Measurements from ENCODE around the gene CCDC127. TPM values are rescaled to one million over a fixed set of nuclear protein-coding genes. Genes with fewer than 3 reads are reported as not detected.

CCDC127 gene
- total and polyA plus RNA-seq, 2 of the 13 experiments (the other 11 are each of a cell fraction or from before 2014, with no cell fraction given) = 2.9 to 4.3 TPM

DNA sequence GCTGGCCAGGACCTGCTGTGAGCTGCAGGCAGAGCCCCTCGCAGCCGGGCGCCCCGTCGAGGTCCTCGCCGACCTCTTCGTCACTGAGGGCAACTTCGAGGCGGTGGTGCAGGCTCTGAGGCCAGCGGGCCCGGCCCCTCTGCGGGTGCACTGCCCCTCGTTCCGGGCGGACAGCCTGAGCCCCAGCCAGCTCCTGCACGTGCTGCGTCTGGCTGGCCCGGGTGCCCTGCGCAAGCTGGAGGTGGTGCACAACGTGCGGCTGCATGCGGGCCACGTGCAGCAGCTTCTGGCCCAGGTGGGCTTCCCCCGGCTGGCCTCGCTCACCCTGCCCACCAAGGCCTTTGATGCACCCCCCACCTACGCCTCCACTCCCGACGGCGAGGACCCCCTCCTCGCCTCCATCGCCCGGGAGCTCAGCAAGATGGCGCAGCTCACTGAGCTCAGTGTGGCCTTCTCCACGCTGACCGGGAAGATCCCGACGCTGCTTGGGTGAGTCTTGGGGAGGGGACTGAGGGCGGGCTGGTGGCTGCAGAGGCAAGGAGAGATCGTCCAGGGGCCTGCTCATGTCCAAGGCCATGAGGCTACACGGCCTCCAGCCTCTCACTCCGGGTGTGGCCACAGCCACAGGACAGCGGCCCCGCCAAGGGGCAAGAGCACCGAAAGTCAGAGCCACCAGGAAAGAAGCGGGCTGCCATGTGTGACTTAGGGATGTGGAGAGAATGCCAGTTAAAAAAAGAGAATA, 25.8 kb downstream of the CCDC127 start:
- ChIA-PET POLR2A (no interaction called here), CTCF (ENCODE audit: low intra/inter-chr PET ratio, low total read pairs) (no interaction called here)
- H3K4me1 ChIP-seq (ENCODE audit: insufficient read depth, low read length) = peaks cover 23% of the 10 kb centered on the region
- no peaks in the 10 kb centered on the region for H3K36me3 ChIP-seq (replicated peaks in 1 of 2; ENCODE audit: control insufficient read depth in 1 of 2, insufficient read depth in 2 of 2, low read length in 2 of 2)
- ATAC-seq (no peak), FAIRE-seq (no peak), DNase-seq (ENCODE audit: low spot score) (no peak)
- WGBS (ENCODE audit: low lambda C conversion rate) = 84% methylated on average over 16 of the region's 46 CpGs
- TF ChIP-seq NFYC (CRISPR knock-in tag; IDR thresholded peaks at IDR 0.05) = no peak
- TF ChIP-seq, protein P1, sequence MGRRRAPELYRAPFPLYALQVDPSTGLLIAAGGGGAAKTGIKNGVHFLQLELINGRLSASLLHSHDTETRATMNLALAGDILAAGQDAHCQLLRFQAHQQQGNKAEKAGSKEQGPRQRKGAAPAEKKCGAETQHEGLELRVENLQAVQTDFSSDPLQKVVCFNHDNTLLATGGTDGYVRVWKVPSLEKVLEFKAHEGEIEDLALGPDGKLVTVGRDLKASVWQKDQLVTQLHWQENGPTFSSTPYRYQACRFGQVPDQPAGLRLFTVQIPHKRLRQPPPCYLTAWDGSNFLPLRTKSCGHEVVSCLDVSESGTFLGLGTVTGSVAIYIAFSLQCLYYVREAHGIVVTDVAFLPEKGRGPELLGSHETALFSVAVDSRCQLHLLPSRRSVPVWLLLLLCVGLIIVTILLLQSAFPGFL (CRISPR knock-in tag; IDR thresholded peaks at IDR 0.05) = no peak
- TF ChIP-seq ZNF749 (CRISPR knock-in tag; IDR thresholded peaks at IDR 0.05; ENCODE audit: borderline replicate concordance) = no peak
- TF ChIP-seq ZNF788 (CRISPR knock-in tag; IDR thresholded peaks at IDR 0.05; ENCODE audit: borderline replicate concordance) = no peak
- no peak for TF ChIP-seq FOXA1 (IDR thresholded peaks at IDR 0.05)
- no peak for TF ChIP-seq FOXA1 (CRISPR knock-in tag; IDR thresholded peaks at IDR 0.05)
- no peak overlapping the region for H3K4me3 ChIP-seq (replicated peaks in 1 of 3; ENCODE audit: insufficient read depth in 1 of 3, low read depth in 2 of 3, low read length in 3 of 3)
- H3K79me2 ChIP-seq (ENCODE audit: insufficient read depth, low read length) = no peaks in the 10 kb centered on the region
- H4K20me1 ChIP-seq (ENCODE audit: insufficient read depth, low read length) = no peaks in the 10 kb centered on the region
- BruUV-seq (replicated peaks) = no TSS peak
- intact Hi-C loops (cut with micrococcal nuclease; ENCODE audit: unreplicated experiment) = no loop called here
- H3K27ac ChIP-seq (ENCODE audit: extremely low read length, insufficient read depth, low read length) = no peak overlapping the region
- H3K27me3 ChIP-seq (ENCODE audit: control insufficient read depth in 1 of 2, insufficient read depth in 2 of 2, low read length in 2 of 2) = 0 out of 5 replicates have a peak, but pooled peaks cover 0 to 4% of the 10 kb centered on the region in 2 experiments
- no peak overlapping the region for H3K4me2 ChIP-seq (ENCODE audit: low read depth, low read length)
- H3K9me3 ChIP-seq (ENCODE audit: low read length) = no peaks in the 10 kb centered on the region
- in situ Hi-C loops (cut with HindIII; ENCODE audit: extremely low pct_ligation_motif_present, low pct_unique_long_range_greater_than_20kb) = no loop called here
- no peak overlapping the region for H2AFZ ChIP-seq (ENCODE audit: low read length)
- no peak overlapping the region for H3K9ac ChIP-seq (ENCODE audit: insufficient read depth, low read depth, low read length)

All from HepG2 (cell line).